Endothelial cell of umbilical vein (primary cell): Measurements from ENCODE around the gene CDK17. TPM values are rescaled to one million over a fixed set of nuclear protein-coding genes. Genes with fewer than 3 reads are reported as not detected.

ENCODE experiments used
- BruUV-seq: library from RNA; stranded (reverse); fragments of 400-500 nt; replicated peaks from 2 replicates; lab custom pipeline; 2021; lab: Mats Ljungman, UMichigan
- CTCF ChIA-PET: fragments of 300-600, 350-600 bp; sonication (Branson Sonifier 250); formaldehyde crosslinking; loops from one replicate; lab custom pipeline; 2021; ENCODE audit warnings: antibody characterized with exemption, inconsistent platforms; lab: Charles Lee
- POLR2A ChIA-PET: fragments of 300-600, 350-600 bp; sonication (Branson Sonifier 250); formaldehyde crosslinking; loops from one replicate; lab custom pipeline; 2021; ENCODE audit warnings: antibody characterized with exemption, inconsistent platforms; lab: Charles Lee
- DNase-seq: peaks from one replicate; pipeline ENCODE4 v3.0.0-alpha.2; 2011; ENCODE audit warnings: low read depth, low spot score
- FAIRE-seq: peaks from 2 replicates; lab custom pipeline; 2011; peaks lifted over from hg19 to GRCh38; lab: Jason Lieb, UNC
- H2AFZ ChIP-seq: 2 replicates; pipeline ENCODE4 v1.6.0; 2012; ENCODE audit warnings: low read depth, low read length, control low read depth, inconsistent platforms
- H3K27ac ChIP-seq: 2 replicates; pipeline ENCODE4 v1.5.1; 2011; ENCODE audit warnings: low read depth, mild to moderate bottlenecking, control low read depth, low read length, moderate library complexity; ENCODE audit not compliant: insufficient read depth
- H3K27me3 ChIP-seq, 2 experiments: 2 replicates each; pipeline versions ENCODE4 v1.6.0 to v1.6.1; 2011; ENCODE audit warnings: low read length in 2 of 2, mixed read lengths in 1 of 2; ENCODE audit not compliant: control insufficient read depth in 2 of 2, insufficient read depth in 2 of 2
- H3K36me3 ChIP-seq, 2 experiments: 2 replicates in 1 of 2; 3 replicates in 1 of 2; pipeline ENCODE4 v1.5.1; 2011; ENCODE audit warnings: low read length in 2 of 2, mild to moderate bottlenecking in 1 of 2, moderate library complexity in 1 of 2; ENCODE audit not compliant: control insufficient read depth in 2 of 2, insufficient read depth in 2 of 2; ENCODE audit errors: extremely low read depth in 1 of 2
- H3K4me1 ChIP-seq: 3 replicates; pipeline ENCODE4 v1.5.1; 2011; ENCODE audit warnings: mild to moderate bottlenecking, low read length; ENCODE audit not compliant: control insufficient read depth, insufficient read depth; ENCODE audit errors: extremely low read depth
- H3K4me2 ChIP-seq: 2 replicates; pipeline ENCODE4 v1.6.1; 2011; ENCODE audit warnings: low read length, control low read depth, mixed read lengths; ENCODE audit not compliant: insufficient read depth
- H3K4me3 ChIP-seq, 3 experiments: fragments of 200-600 bp in 1 of 3; sonication (generic), shearing (Covaris generic) in 1 of 3; replicated peaks in 1 of 3; 2 replicates each; pipeline ENCODE4 v1.5.1; 2011 to 2016; ENCODE audit warnings: control low read depth in 3 of 3, low read length in 3 of 3, mild to moderate bottlenecking in 2 of 3, inconsistent platforms in 1 of 3, low read depth in 1 of 3, moderate library complexity in 1 of 3; ENCODE audit not compliant: insufficient read depth in 1 of 3
- H3K79me2 ChIP-seq: 2 replicates; pipeline ENCODE4 v1.6.0; 2012; ENCODE audit warnings: low read length, inconsistent platforms; ENCODE audit not compliant: control insufficient read depth, insufficient read depth
- H3K9ac ChIP-seq: replicated peaks from 2 replicates; pipeline ENCODE3; 2011; ENCODE audit warnings: low read length, control low read depth; ENCODE audit not compliant: insufficient read depth; ENCODE audit errors: extremely low read depth
- H3K9me1 ChIP-seq: replicated peaks from 3 replicates; pipeline ENCODE4 v1.6.0; 2011; ENCODE audit warnings: mild to moderate bottlenecking, low read length; ENCODE audit not compliant: control insufficient read depth, insufficient read depth; ENCODE audit errors: extremely low read depth
- H3K9me3 ChIP-seq: replicated peaks from 2 replicates; pipeline ENCODE4 v1.5.1; 2012; ENCODE audit warnings: low read length, inconsistent platforms; ENCODE audit not compliant: control insufficient read depth, insufficient read depth
- H4K20me1 ChIP-seq: replicated peaks from 2 replicates; pipeline ENCODE3; 2011; ENCODE audit warnings: mild to moderate bottlenecking, low read length; ENCODE audit not compliant: control insufficient read depth, insufficient read depth; ENCODE audit errors: extremely low read depth
- CTCF ChIP-seq, 2 donors: IDR thresholded peaks; 1 replicate in 1 of 2; 2 replicates in 1 of 2; pipeline ENCODE4 v1.5.1; 2011; ENCODE audit warnings: low read length in 2 of 2, mild to moderate bottlenecking in 2 of 2, moderate library complexity in 2 of 2, control low read depth in 1 of 2, inconsistent platforms in 1 of 2, low read depth in 1 of 2; ENCODE audit not compliant: insufficient read depth in 1 of 2; ENCODE audit errors: extremely low read depth in 1 of 2
- EZH2 ChIP-seq: IDR thresholded peaks from 2 replicates; pipeline ENCODE4 v1.6.1; 2012; ENCODE audit warnings: borderline replicate concordance, low read depth, mild to moderate bottlenecking, moderate library complexity, low read length, inconsistent platforms; ENCODE audit not compliant: severe bottlenecking
- FOS ChIP-seq: IDR thresholded peaks from 2 replicates; pipeline ENCODE4 v1.6.1; 2011; ENCODE audit warnings: mild to moderate bottlenecking, low read length, moderate library complexity, borderline replicate concordance; ENCODE audit not compliant: insufficient read depth
- GATA2 ChIP-seq: IDR thresholded peaks from 2 replicates; pipeline ENCODE4 v1.7.0; 2011; ENCODE audit warnings: low read depth, mild to moderate bottlenecking, moderate library complexity, mixed read lengths, low read length; ENCODE audit not compliant: insufficient read length, insufficient read depth
- JUN ChIP-seq: IDR thresholded peaks from 2 replicates; pipeline ENCODE4 v1.6.1; 2011; ENCODE audit warnings: borderline replicate concordance, low read depth; ENCODE audit not compliant: insufficient read length, insufficient read depth
- MYC ChIP-seq: IDR thresholded peaks from one replicate; pipeline ENCODE4 v1.6.1; 2011; ENCODE audit warnings: mild to moderate bottlenecking, low read depth, low read length
- POLR2A ChIP-seq: IDR thresholded peaks from 2 replicates; pipeline ENCODE4 v1.6.1; 2012; ENCODE audit warnings: low read depth, mild to moderate bottlenecking, control low read depth, low read length
- POLR2AphosphoS5 ChIP-seq: IDR thresholded peaks from 2 replicates; pipeline ENCODE4 v1.6.1; 2012; ENCODE audit warnings: low read depth, mild to moderate bottlenecking, control low read depth, low read length, moderate library complexity; ENCODE audit not compliant: insufficient read depth
- dilution Hi-C: fragments of 300-500 bp; cut with MboI; formaldehyde crosslinking; loops from one replicate; pipeline ENCODE4 v1.15.0; 2019; ENCODE audit warnings: low sequenced_read_pairs; ENCODE audit not compliant: extremely low pct_ligation_motif_present
- intact Hi-C: fragments of 100-400 bp; cut with micrococcal nuclease; formaldehyde crosslinking; loops from one replicate; pipeline ENCODE4 v1.10.0; 2022
- polyA plus RNA-seq, 4 experiments: library from polyadenylated mRNA; depleted of rRNA in 3 of 4; stranded (reverse) in 3 of 4; unstranded in 1 of 4; fragments of >200 nt; gene quantifications; 2 replicates each; pipeline versions ENCODE4 v1.2.1 to v1.2.3, GENCODE V29; 2011 to 2012; ENCODE audit warnings: missing spikeins in 1 of 4
- total RNA-seq: library from RNA; stranded (reverse); gene quantifications from 2 replicates; pipeline ENCODE4 v1.2.3, GENCODE V29; 2021
- TF ChIP-seq, protein P1 (sequence below): IDR thresholded peaks from 2 replicates; pipeline ENCODE4 v1.6.1; 2011; ENCODE audit not compliant: insufficient read depth, insufficient read length

The CDK17 gene
- total and polyA plus RNA-seq, 2 donors (not counting 3 experiments of a cell fraction or from before 2014, with no cell fraction given): 61.1 to 176 TPM

DNA sequence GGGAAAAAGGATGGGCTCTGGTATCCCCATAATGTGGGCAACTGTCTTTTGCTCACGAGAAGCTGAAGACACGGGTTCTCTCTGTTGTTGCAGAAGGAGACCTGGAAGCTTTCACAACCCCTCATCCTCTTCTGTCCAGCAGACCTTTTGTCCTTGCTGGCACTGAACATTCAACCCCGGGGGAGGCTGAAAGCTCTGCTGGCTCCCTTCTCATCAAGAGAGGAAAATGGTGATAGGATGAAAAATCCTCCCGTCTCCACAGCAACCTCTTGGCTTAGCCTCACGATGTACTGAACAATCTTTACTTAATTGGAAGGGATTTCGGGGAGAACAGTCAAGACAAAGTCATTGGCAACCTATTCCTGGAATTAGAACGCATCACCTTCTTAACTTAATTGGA, 167.1 kb downstream of the CDK17 start:
- peaks cover 97% of the 10 kb centered on the region for H3K79me2 ChIP-seq
- H2AFZ ChIP-seq: no peak overlapping the region
- H3K9me1 ChIP-seq: no peaks in the 10 kb centered on the region
- H4K20me1 ChIP-seq: peaks cover 16% of the 10 kb centered on the region
- no peak for DNase-seq
- H3K27me3 ChIP-seq: no peaks in the 10 kb centered on the region
- ChIA-PET CTCF (interaction anchor here (1.3 to 1.6 kb wide), 2 partner anchors 18 to 283 kb away, joined by 3 to 5 read pairs; no protein-coding TSS in a partner anchor), POLR2A (no interaction called here)
- H3K9me3 ChIP-seq: no peaks in the 10 kb centered on the region
- no peak for TF ChIP-seq FOS
- no peak for TF ChIP-seq CTCF (IDR thresholded peaks at IDR 0.05; ENCODE audit: extremely low read depth in 1 of 2, insufficient read depth in 1 of 2, low read depth in 1 of 2, low read length in 2 of 2)
- no peak for TF ChIP-seq POLR2AphosphoS5
- TF ChIP-seq JUN: no peak
- no peak for TF ChIP-seq MYC
- TF ChIP-seq EZH2: no peak
- TF ChIP-seq, protein P1, sequence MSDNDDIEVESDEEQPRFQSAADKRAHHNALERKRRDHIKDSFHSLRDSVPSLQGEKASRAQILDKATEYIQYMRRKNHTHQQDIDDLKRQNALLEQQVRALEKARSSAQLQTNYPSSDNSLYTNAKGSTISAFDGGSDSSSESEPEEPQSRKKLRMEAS: no peak
- no peak for TF ChIP-seq POLR2A
- no peak for TF ChIP-seq GATA2
- H3K36me3 ChIP-seq: peaks cover 25 to 57% of the 10 kb centered on the region in 2 experiments
- H3K4me2 ChIP-seq: no peak overlapping the region
- dilution Hi-C loops: no loop called here
- H3K4me3 ChIP-seq: no peak overlapping the region
- H3K9ac ChIP-seq: no peak overlapping the region
- no TSS peak for BruUV-seq
- no peak for FAIRE-seq
- no peak overlapping the region for H3K27ac ChIP-seq
- intact Hi-C loops: no loop called here
- H3K4me1 ChIP-seq: peaks cover 51% of the 10 kb centered on the region
